HG03139 (cell line): ENCODE measurements around the gene SH3PXD2B.
"Not testable (repeated sequence)": the region's sequence is repeated elsewhere in the genome, so short reads cannot be mapped to it uniquely, and the experiment has no call there.

Experiments used
- ATAC-seq: cut with Tn5 transposase; IDR thresholded peaks from one replicate; pipeline ENCODE4 v1.9.1; 2021; ENCODE audit not compliant: unreplicated experiment

The SH3PXD2B gene

GRCh38 chr5:172403817-172404216 lies 50.5 kb downstream of the SH3PXD2B start:
- no peak for ATAC-seq

GRCh38 chr5:172403189-172403796 lies 51.0 kb downstream of the SH3PXD2B start:
- ATAC-seq = no peak

DNA sequence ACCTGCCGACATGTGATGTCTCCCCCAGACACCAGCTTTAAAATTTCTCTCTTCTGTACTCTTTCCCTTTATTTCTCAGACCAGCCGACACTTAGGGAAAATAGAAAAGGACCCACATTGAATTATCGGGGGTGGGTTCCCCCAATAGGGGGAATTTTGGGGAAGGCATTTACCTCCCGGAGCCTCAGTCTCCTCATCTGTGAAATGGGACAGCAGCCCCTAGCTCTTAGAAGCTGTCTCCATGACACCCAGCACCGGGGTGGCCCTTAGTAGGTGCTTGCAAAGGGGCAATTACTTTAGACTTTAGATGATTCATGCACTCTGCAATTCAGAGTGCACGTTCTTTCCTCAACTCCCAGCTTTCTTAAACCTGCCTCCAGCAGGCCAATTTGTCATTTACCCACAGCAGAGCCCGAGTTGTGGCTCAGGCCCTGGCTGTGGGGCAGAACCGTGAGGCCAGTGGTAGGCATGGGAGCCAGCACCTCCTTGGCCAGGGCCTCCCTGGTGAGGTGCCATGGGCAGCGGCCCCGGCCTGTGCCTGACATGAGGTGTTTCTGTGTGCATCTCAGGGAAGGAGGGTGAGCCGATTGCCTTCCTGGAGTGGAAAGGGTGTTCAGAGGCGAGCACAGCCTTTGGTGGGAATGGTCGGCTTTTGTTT lies 51.7 kb downstream of the SH3PXD2B start:
- no peak for ATAC-seq

GRCh38 chr5:172402031-172402430 lies 52.3 kb downstream of the SH3PXD2B start:
- not testable (repeated sequence) for ATAC-seq

GRCh38 chr5:172399826-172400225 lies 54.5 kb downstream of the SH3PXD2B start:
- ATAC-seq = no peak

GRCh38 chr5:172399336-172399735 lies 55.0 kb downstream of the SH3PXD2B start:
- no peak for ATAC-seq

DNA sequence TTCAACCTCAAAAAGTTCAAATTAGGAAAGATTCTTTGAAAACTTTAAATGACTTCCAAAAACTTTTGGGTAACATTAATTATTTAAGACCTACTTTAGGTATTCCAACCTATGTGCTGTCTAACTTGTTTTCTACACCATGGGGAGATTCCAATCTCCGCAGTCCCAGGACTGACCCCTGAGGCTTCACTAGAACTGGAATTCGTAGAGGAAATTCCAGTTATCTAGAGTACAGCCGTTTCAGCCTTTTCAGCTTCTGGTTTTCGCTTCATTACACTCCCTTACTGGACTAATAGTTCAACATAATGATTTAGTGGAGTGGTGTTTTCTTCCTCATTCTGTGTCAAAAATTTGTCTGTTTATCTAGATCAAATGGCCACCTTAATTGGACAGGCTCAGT lies 55.7 kb downstream of the SH3PXD2B start:
- not testable (repeated sequence) for ATAC-seq

- not testable (repeated sequence) for ATAC-seq
Measured at GRCh38 chr5:172396994-172397393, 57.3 kb downstream of the SH3PXD2B start.

GRCh38 chr5:172396220-172396619 lies 58.1 kb downstream of the SH3PXD2B start:
- no peak for ATAC-seq

GRCh38 chr5:172395483-172395882 lies 58.8 kb downstream of the SH3PXD2B start:
- ATAC-seq = no peak

GRCh38 chr5:172389578-172390112 lies 64.7 kb downstream of the SH3PXD2B start:
- ATAC-seq = no peak

GRCh38 chr5:172388246-172388733 lies 66.0 kb downstream of the SH3PXD2B start:
- no peak for ATAC-seq

DNA sequence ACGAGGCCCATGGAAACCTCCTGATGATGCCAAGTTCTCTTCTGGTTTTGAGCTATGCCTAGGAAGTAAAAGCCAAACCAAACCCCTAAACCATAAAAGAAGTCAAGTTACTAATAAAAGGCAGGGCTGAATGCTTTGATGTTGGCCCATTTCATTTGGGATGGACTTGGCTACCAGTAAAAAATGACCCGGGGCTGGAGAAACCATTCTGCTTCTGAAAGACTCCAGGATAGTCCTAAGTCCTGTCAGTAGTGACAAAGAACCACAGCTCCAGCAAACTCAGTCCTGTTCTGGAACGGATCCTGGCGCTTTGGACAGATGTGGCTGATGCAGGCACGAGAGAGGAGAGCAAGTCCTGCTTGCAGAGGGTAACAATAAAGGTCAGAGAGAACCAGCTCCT lies 68.6 kb downstream of the SH3PXD2B start:
- no peak for ATAC-seq

- no peak for ATAC-seq
Measured at GRCh38 chr5:172385010-172385563, 69.2 kb downstream of the SH3PXD2B start.

- ATAC-seq = no peak
Measured at GRCh38 chr5:172383191-172383802, 71.0 kb downstream of the SH3PXD2B start.

DNA sequence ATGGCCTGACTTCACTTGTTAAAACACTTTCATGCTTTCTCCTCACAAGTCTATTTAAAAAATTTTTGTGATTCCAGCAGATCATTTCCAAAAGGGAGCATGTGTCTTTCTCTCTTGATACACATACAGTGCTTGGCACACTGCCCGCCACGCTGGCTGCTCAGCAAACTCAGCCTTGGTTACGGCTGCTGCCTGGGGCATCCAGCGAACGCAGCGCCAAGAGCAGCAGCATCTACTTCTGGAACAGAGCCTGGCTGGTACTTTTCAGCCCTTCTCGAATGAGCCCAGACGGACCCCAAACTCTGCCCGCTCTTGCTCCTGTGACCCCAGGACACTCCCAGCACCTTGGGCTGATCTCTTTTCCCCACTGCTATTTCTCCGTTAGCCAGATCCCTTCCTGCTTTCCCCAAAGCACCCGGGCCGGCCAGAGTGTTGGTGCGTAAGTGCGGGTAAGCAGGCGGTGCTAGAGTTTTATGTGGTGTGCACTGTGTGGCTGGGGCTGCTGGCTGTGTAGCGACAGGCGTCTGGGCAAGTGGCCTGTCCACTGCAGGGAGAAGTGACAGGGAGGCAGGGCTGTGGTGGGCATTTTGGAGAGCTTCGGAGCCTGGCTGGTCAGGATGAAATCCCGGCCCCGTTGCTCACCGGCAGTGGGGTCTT lies 73.2 kb downstream of the SH3PXD2B start:
- ATAC-seq = no peak

GRCh38 chr5:172380301-172380986 lies 73.9 kb downstream of the SH3PXD2B start:
- no peak for ATAC-seq

- no peak for ATAC-seq
Measured at GRCh38 chr5:172379481-172379880, 74.8 kb downstream of the SH3PXD2B start.

DNA sequence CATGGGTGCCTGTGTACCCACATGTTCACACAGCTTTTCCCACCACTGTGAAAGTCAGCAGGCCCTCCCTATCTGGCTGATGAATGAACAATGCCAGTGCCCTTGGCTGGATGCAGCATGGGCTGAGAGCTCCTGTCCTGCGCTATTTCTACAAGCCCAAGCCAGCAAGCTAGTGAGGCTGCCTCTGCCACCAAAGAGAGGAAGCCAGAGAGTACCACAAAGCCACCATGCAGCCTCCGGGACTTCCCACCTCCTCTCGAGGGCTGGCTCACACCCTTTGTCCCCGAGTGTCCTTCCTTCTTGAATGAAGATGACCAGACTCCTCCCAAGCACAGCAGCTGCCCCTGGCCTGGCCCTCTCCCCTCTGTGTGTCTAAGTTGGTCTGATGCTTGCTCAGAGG lies 76.5 kb downstream of the SH3PXD2B start:
- no peak for ATAC-seq

GRCh38 chr5:172377438-172377837 lies 76.9 kb downstream of the SH3PXD2B start:
- no peak for ATAC-seq

GRCh38 chr5:172374783-172375182 lies 79.5 kb downstream of the SH3PXD2B start:
- no peak for ATAC-seq
